Measurements from ENCODE around the gene HHAT.
A peak's percentile ranks its signal among the peaks of the same experiment; 100 is the strongest.
"Not testable (repeated sequence)": the region's sequence is repeated elsewhere in the genome, so short reads cannot be mapped to it uniquely, and the experiment has no call there.

Gene HHAT

GRCh38 chr1:210654176-210654981 is 325.7 kb downstream of the HHAT start:
- DNase-seq, result no peak

- no peak for DNase-seq
These were observed 326.8 kb downstream of the HHAT start for GRCh38 chr1:210655511-210655910.

- no peak for DNase-seq
These were observed 329.1 kb downstream of the HHAT start for GRCh38 chr1:210657806-210658205.

- not testable (repeated sequence) for DNase-seq
These were observed 332.8 kb downstream of the HHAT start for GRCh38 chr1:210661520-210661919.

GRCh38 chr1:210662291-210663050 is 333.8 kb downstream of the HHAT start:
- no peak for DNase-seq

GRCh38 chr1:210663730-210664573 is 335.2 kb downstream of the HHAT start:
- DNase-seq, result peak; percentile 9

- no peak for DNase-seq
These were observed 341.2 kb downstream of the HHAT start for GRCh38 chr1:210669951-210670350.

- DNase-seq, result no peak
These were observed 345.4 kb downstream of the HHAT start for GRCh38 chr1:210674151-210674550.

GRCh38 chr1:210676539-210676938 is 347.8 kb downstream of the HHAT start:
- no peak for DNase-seq

- DNase-seq, result no peak
These were observed 348.8 kb downstream of the HHAT start for GRCh38 chr1:210677533-210677932.

- no peak for DNase-seq
These were observed 349.6 kb downstream of the HHAT start for GRCh38 chr1:210678306-210678705.

- DNase-seq, result no peak
These were observed 352.5 kb downstream of the HHAT start for GRCh38 chr1:210681158-210681557.

- DNase-seq, result no peak
These were observed 354.8 kb downstream of the HHAT start for GRCh38 chr1:210683403-210684047.

- no peak for DNase-seq
These were observed 356.0 kb downstream of the HHAT start for GRCh38 chr1:210684466-210685294.

GRCh38 chr1:210685295-210685650 is 356.6 kb downstream of the HHAT start:
- no peak for DNase-seq

GRCh38 chr1:210686841-210687240 is 358.1 kb downstream of the HHAT start:
- DNase-seq, result no peak

- DNase-seq, result no peak
These were observed 359.0 kb downstream of the HHAT start for GRCh38 chr1:210687582-210688279.

GRCh38 chr1:210688512-210689234 is 360.0 kb downstream of the HHAT start:
- DNase-seq, result no peak

- no peak for DNase-seq
These were observed 361.1 kb downstream of the HHAT start for GRCh38 chr1:210689826-210690225.

- no peak for DNase-seq
These were observed 361.5 kb downstream of the HHAT start for GRCh38 chr1:210690236-210690635.
